SHP77 (cell line): ENCODE results near the gene MVD.

Source experiments
- DNase-seq, 2 experiments: peaks; one replicate each; lab custom pipeline; 2025; lab: John Stamatoyannopoulos, UW

Gene MVD

DNA sequence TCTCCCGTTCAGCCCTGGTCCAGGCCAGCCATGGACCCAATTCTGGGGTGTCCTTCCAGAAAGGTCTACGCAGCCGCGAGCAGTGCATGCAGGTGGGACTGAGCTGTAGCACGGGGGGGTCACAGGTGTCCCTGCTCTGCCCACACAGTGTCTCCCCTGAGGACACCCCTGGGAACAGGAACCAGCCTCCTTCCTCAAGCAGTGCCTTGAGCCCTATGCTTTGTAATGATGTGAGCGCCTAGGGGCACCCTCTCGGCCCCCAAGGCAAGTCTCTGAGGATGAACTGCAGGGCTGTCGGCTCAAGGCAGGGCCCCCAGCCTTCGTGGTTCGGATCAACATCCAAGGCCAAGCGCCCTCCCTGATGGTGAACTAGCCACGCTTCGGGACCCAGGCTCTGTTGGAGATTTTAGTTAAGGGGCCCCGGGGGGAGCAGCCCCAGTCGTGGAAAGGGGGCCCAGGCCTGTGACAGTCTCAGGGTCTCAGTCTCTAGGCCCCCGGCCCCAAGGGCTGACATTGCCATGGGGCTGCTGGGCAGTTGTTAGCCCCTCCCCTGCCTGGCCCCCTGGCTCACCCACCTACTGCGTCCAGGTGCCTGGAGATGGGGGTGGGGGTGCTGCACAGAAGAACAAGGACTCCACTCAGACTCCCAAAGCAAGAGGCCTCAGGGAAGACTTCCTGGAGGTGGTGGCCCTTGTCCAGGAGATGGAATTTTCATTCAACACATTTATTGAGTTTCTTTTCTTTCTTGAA is 22.2 kb downstream of the MVD start:
- no peak for DNase-seq

- no peak for DNase-seq
Observed at GRCh38 chr16:88640039-88640495, 22.8 kb downstream of the MVD start.

DNA sequence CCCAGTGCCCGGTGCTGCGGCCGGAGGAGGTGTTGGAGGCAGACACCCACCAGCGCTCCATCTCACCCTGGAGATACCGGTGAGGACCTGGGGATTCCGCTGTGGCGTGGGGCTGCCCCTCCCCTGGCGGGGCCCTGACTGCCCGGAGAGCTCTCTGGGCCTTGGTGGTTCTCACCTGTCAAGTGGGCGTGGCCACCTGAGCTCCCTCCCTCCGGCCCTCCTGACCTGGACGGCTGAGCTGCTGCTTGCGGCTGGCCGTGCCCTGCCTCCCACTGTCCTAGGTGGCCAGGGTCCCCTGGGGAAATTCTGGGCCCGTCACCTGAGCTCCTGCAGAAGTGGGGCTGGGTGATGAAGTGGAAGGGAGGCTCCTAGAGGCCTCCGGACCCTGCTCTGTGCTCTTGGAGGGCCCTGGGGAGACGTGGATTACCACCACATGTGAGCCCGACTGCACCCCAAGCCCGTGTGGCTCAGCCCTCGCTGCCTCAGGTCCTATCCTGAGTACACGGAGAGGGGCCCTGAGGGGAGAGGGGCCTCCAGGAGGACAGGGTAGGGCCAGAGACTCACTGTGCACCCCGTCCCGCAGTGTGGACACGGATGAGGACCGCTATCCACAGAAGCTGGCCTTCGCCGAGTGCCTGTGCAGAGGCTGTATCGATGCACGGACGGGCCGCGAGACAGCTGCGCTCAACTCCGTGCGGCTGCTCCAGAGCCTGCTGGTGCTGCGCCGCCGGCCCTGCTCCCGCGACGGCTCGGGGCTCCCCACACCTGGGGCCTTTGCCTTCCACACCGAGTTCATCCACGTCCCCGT is 23.5 kb downstream of the MVD start:
- peak in 1 of 2 experiments; percentile 31 for DNase-seq

- no peak for DNase-seq
Observed at GRCh38 chr16:88638323-88639230, 24.3 kb downstream of the MVD start, which contains the start of gene IL17C. TSS of gene IL17C (plus strand) at chr16:88638572. CDS start at chr16:88638642, 70 bp downstream.

GRCh38 chr16:88636488-88637265 is 26.2 kb downstream of the MVD start:
- no peak for DNase-seq

GRCh38 chr16:88635671-88636319 is 27.1 kb downstream of the MVD start:
- no peak for DNase-seq

DNA sequence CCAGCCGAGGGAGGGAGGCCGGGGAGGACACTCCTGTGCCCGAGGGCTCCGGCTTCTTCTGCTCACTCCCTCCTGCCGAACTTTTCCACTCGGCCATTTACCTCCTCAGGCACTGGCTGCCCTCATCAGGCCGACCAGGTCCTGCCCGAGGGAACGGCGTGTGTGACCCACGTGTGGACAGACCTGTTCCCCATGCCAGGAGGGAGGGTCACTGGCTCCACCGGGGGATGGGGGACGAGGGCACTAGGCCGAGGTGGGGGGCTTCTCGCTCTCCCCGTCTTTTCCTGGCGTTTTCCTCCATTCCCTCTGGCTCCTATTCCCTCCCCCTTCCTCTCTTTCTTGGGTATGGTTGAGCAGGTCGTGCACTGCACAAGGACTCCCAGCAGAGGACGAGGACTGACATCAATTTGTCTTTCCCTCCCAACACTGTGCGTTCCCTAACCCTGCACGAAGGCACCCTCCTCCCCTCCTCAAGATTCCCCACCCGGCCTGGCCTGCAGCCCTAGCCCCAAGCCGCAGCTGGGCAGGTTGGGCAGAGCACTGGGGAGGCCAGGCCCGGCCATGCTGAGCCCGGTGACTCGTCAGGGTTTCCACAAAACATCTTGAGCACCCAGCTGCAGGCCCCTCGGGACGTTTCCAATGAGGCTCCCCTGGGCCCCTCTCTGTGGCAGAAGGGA is 27.8 kb downstream of the MVD start:
- no peak for DNase-seq

- no peak for DNase-seq
Observed at GRCh38 chr16:88634141-88634993, 28.5 kb downstream of the MVD start.

- DNase-seq, result peak; percentile 17 to 33
Observed at GRCh38 chr16:88633684-88634140, 29.2 kb downstream of the MVD start.

DNA sequence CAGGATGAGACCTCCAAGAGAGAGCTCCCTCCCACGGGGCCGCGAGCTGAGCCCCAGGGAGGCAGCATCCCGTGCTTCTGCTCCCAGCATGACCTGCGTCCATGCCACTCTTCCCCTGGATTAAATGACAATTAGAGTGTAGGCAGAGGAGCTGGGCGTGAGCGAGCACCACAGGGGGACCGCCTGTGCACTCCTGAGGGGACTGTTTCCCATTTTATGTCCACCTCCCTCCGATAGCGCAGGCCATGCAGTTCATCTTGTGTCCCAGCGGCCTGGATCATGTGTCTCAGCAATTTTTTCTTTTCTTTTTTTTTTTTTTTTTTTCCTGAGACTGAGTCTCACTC is 30.3 kb downstream of the MVD start:
- no peak for DNase-seq

DNA sequence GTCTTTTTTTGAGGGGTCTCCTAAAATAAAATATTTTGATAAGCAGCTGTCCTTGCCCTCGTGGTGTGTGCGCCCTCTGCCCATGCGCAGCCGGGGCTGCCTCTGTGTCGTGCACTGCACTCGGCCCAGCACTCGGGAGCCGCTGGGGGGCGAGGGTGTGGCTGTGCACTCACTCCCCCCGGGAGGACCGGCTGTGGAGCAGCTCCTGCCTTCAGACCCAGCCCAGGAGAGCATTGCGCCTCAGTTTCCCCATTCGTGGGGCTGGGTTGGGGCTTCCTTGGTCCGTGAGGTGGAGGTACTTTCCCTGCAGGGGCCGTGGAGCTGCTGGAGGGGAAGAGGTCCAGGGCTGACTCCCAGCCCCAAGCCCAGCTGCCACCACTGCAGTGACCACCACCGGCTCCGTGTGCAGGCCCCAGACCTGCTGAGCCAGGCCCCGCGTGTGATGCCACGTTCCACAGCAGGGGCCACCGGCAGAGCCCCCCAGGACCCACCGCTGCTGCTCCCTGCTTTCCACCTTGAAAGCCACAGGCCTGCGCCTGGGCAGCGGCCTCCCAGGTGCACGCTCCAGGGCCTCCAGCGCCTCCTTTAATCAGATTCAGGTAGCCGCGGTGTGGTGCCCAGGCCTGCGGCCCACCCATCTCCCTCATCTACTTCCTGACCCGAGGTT is 30.8 kb downstream of the MVD start:
- DNase-seq, result no peak

GRCh38 chr16:88631384-88631783 is 31.5 kb downstream of the MVD start:
- DNase-seq, result no peak

- no peak for DNase-seq
Observed at GRCh38 chr16:88630941-88631340, 31.9 kb downstream of the MVD start.

DNA sequence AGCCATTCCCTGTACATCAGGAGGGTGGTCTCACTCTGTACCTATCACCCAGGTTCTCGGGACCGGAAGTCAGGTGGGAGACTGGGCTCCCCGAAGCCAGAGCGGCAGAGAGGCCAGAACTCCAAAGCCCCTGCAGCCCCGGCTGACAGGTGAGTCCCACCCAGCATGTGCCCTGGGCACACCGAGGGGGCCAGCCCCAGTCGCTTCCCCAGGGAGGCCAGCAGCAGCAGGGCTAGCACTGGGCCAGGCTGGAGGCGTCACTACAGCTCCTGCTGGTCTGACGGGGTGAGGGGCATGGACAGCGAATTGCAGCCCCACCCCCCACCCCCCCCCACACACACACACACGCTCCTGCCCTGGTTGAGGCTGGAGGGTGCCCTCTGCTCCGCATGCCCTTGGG is 32.5 kb downstream of the MVD start:
- DNase-seq, result no peak

DNA sequence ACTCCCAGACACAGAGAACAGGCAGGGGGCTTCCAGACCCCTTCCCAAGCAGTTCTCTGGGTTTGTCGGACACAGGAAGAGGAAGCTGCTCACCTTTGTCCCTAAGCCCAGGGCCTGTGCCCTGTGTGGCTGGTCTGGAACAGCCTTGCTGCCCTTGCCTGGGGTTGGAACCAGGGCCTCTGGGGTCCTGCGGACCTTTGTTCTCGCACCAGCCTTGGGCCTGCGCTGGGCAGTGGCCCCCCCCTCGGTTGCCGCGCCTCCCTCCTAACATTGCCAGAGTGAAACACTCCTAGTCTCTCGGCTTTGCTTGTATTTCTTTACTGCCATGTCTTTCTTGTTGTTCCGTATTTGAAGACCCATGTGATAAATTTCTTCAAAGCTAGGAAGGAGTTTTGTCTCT is 33.1 kb downstream of the MVD start:
- no peak for DNase-seq

GRCh38 chr16:88628512-88628974 is 34.3 kb downstream of the MVD start:
- DNase-seq, result peak; percentile 51 to 69

GRCh38 chr16:88627531-88628411 is 35.1 kb downstream of the MVD start:
- DNase-seq, result no peak

DNA sequence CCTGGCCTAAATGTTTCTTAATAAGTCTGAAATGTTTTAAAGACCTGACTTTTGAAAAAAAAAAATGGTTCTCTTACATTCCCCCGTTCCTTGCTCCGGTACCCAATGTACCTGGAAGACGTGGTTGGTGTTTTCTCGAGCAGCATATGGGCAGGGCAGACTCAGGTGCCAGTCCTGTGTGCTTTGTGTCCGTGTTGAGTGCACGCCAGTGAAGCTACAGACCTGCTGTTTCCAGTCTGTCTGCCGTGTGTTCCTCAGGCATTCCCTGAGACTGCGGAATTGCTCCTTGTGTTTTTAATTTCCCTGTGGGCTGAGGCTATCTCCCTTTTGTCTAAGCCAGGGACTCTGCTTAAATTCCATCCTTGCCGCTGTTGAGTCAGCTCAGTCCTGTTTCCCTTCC is 36.2 kb downstream of the MVD start:
- DNase-seq, result no peak
